Measurements from ENCODE around the gene HLA-DOA.
A peak's percentile ranks its signal among the peaks of the same experiment; 100 is the strongest.

HLA-DOA gene

GRCh38 chr6:32983964-32984621 is 25.3 kb downstream of the HLA-DOA start:
- no peaks in the 10 kb centered on the region for H3K4me1 ChIP-seq (ENCODE audit: control insufficient read depth in 1 of 2, insufficient read depth in 2 of 2, low read length in 2 of 2)
- H2AK5ac ChIP-seq (ENCODE audit: low read length): no peak overlapping the region
- H3K79me2 ChIP-seq (ENCODE audit: control insufficient read depth, insufficient read depth, low read length, poor library complexity): no peaks in the 10 kb centered on the region
- H3K4me3 ChIP-seq (ENCODE audit: low read depth, low read length): no peak overlapping the region
- peak in 1 of 2 donors; percentile 28 for DNase-seq
- H4K91ac ChIP-seq (ENCODE audit: low read depth, low read length): no peak overlapping the region
- no peak overlapping the region for H3K9ac ChIP-seq (ENCODE audit: low read length)
- H3K18ac ChIP-seq (ENCODE audit: low read length): no peak overlapping the region
- H4K12ac ChIP-seq (ENCODE audit: low read depth, low read length): no peak overlapping the region
- no peak overlapping the region for H3K4ac ChIP-seq (ENCODE audit: low read depth, low read length)
- H2BK12ac ChIP-seq (ENCODE audit: low read length): no peak overlapping the region
- H3K4me2 ChIP-seq (ENCODE audit: low read length): no peak overlapping the region
- H3K14ac ChIP-seq (ENCODE audit: low read length): no peak overlapping the region
- peaks cover 18 to 22% of the 10 kb centered on the region in 2 experiments for H3K36me3 ChIP-seq (ENCODE audit: control insufficient read depth in 1 of 2, insufficient read depth in 2 of 2, low read length in 2 of 2)
- no peak overlapping the region for H2BK120ac ChIP-seq (ENCODE audit: insufficient read depth, low read length, poor library complexity)
- no peaks in the 10 kb centered on the region for H3K79me1 ChIP-seq (ENCODE audit: low read length)
- no peak overlapping the region for H4K8ac ChIP-seq (ENCODE audit: low read depth, low read length)
- H2AFZ ChIP-seq (ENCODE audit: insufficient read depth, low read length, poor library complexity): no peak overlapping the region
- WGBS (ENCODE audit: extremely low coverage, insufficient coverage, insufficient read length): no CpG with 5 or more reads among the region's 3 CpGs
- H3K27ac ChIP-seq (ENCODE audit: low read depth, low read length): no peak overlapping the region
- peaks cover 2% of the 10 kb centered on the region for H3K9me3 ChIP-seq (ENCODE audit: insufficient read depth, low read depth, low read length)
- no peaks in the 10 kb centered on the region for H3K27me3 ChIP-seq (ENCODE audit: insufficient read depth, low read length)
- no peak overlapping the region for H2BK5ac ChIP-seq (ENCODE audit: low read depth, low read length, poor library complexity)
- no peak overlapping the region for H3K23ac ChIP-seq (ENCODE audit: low read length)

GRCh38 chr6:32983493-32983848 is 25.9 kb downstream of the HLA-DOA start:
- no peak overlapping the region for H3K14ac ChIP-seq (ENCODE audit: low read length)
- H3K79me2 ChIP-seq (ENCODE audit: control insufficient read depth, insufficient read depth, low read length, poor library complexity): no peaks in the 10 kb centered on the region
- no CpG with 5 or more reads among the region's 1 CpG for WGBS (ENCODE audit: extremely low coverage, insufficient coverage, insufficient read length)

DNA sequence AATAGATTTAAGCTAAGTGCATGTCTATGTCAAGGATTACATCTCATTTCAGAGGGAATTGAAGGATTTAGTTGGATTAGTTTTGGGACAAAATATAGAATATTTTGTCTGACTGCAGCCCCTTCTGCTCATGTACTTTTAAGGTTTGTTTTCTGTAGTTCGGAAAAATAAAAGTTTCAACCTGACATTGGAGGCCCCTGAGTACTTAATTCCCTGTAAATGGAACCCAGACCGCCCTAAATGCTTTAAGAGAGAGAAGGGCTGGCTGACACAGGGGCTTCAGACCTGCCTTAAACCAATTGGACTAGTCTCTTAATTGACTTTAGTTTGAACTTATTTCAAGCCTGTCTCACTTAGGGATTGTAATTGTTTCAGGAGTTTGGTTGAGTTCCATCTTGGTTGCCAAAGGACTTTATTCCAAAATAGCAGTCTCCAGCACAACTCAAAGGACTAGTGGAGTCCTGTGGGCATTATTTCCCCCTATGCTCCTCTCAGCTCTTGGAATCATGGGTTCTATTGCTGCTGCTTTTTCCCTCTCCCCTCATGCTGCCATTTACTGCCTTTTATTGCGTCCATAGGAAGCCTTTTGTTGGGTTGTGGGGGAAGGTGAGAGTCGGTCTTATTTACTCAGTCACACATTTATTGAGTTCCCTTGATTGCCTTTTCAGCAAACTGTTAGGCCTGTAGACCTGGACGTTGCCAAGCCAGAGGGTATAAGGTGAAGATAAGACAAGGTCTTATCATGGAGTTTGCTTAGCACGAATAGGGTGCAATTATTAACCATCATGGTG is 26.5 kb downstream of the HLA-DOA start:
- H2BK12ac ChIP-seq (ENCODE audit: low read length): no peak overlapping the region
- WGBS (ENCODE audit: extremely low coverage, insufficient coverage, insufficient read length): no CpG with 5 or more reads among the region's 6 CpGs
- H2BK120ac ChIP-seq (ENCODE audit: insufficient read depth, low read length, poor library complexity): no peak overlapping the region
- H3K18ac ChIP-seq (ENCODE audit: low read length): no peak overlapping the region
- H3K23ac ChIP-seq (ENCODE audit: low read length): no peak overlapping the region
- DNase-seq: peak in 1 of 2 donors; percentile 59
- no peak overlapping the region for H4K8ac ChIP-seq (ENCODE audit: low read depth, low read length)
- no peak overlapping the region for H2AK5ac ChIP-seq (ENCODE audit: low read length)
- no peak overlapping the region for H3K14ac ChIP-seq (ENCODE audit: low read length)
- H3K36me3 ChIP-seq (ENCODE audit: control insufficient read depth in 1 of 2, insufficient read depth in 2 of 2, low read length in 2 of 2): peaks cover 27 to 33% of the 10 kb centered on the region in 2 experiments
- H3K9ac ChIP-seq (ENCODE audit: low read length): no peak overlapping the region
- no peaks in the 10 kb centered on the region for H3K79me1 ChIP-seq (ENCODE audit: low read length)
- H3K4me3 ChIP-seq (ENCODE audit: low read depth, low read length): no peak overlapping the region
- no peak overlapping the region for H4K91ac ChIP-seq (ENCODE audit: low read depth, low read length)
- no peak overlapping the region for H3K27ac ChIP-seq (ENCODE audit: low read depth, low read length)
- no peak overlapping the region for H2AFZ ChIP-seq (ENCODE audit: insufficient read depth, low read length, poor library complexity)
- peaks cover 2% of the 10 kb centered on the region for H3K9me3 ChIP-seq (ENCODE audit: insufficient read depth, low read depth, low read length)
- H3K4ac ChIP-seq (ENCODE audit: low read depth, low read length): no peak overlapping the region
- H4K12ac ChIP-seq (ENCODE audit: low read depth, low read length): no peak overlapping the region
- no peaks in the 10 kb centered on the region for H3K4me1 ChIP-seq (ENCODE audit: control insufficient read depth in 1 of 2, insufficient read depth in 2 of 2, low read length in 2 of 2)
- H3K4me2 ChIP-seq (ENCODE audit: low read length): no peak overlapping the region
- H3K27me3 ChIP-seq (ENCODE audit: insufficient read depth, low read length): no peaks in the 10 kb centered on the region
- no peak overlapping the region for H2BK5ac ChIP-seq (ENCODE audit: low read depth, low read length, poor library complexity)
- no peaks in the 10 kb centered on the region for H3K79me2 ChIP-seq (ENCODE audit: control insufficient read depth, insufficient read depth, low read length, poor library complexity)

More at GRCh38 chr6:32983493-32983848, 25.9 kb downstream of the HLA-DOA start:
- Histone ChIP-seq H3K23ac (ENCODE audit: low read length) (no peak overlapping the region), H3K79me1 (ENCODE audit: low read length) (no peaks in the 10 kb centered on the region), H2AFZ (ENCODE audit: insufficient read depth, low read length, poor library complexity) (no peak overlapping the region), H4K12ac (ENCODE audit: low read depth, low read length) (no peak overlapping the region), H3K9ac (ENCODE audit: low read length) (no peak overlapping the region), H4K91ac (ENCODE audit: low read depth, low read length) (no peak overlapping the region), H3K4me3 (ENCODE audit: low read depth, low read length) (no peak overlapping the region), H3K18ac (ENCODE audit: low read length) (no peak overlapping the region), H3K27me3 (ENCODE audit: insufficient read depth, low read length) (no peaks in the 10 kb centered on the region), H3K4me2 (ENCODE audit: low read length) (no peak overlapping the region), H3K9me3 (ENCODE audit: insufficient read depth, low read depth, low read length) (peaks cover 2% of the 10 kb centered on the region), H4K8ac (ENCODE audit: low read depth, low read length) (no peak overlapping the region), H3K36me3 (ENCODE audit: control insufficient read depth in 1 of 2, insufficient read depth in 2 of 2, low read length in 2 of 2) (peaks cover 22 to 27% of the 10 kb centered on the region in 2 experiments), H2BK120ac (ENCODE audit: insufficient read depth, low read length, poor library complexity) (no peak overlapping the region), H2BK12ac (ENCODE audit: low read length) (no peak overlapping the region), H2AK5ac (ENCODE audit: low read length) (no peak overlapping the region), H3K4me1 (ENCODE audit: control insufficient read depth in 1 of 2, insufficient read depth in 2 of 2, low read length in 2 of 2) (no peaks in the 10 kb centered on the region), H2BK5ac (ENCODE audit: low read depth, low read length, poor library complexity) (no peak overlapping the region), H3K27ac (ENCODE audit: low read depth, low read length) (no peak overlapping the region), H3K4ac (ENCODE audit: low read depth, low read length) (no peak overlapping the region)
- DNase-seq: peak in 1 of 2 donors; percentile 50

DNA sequence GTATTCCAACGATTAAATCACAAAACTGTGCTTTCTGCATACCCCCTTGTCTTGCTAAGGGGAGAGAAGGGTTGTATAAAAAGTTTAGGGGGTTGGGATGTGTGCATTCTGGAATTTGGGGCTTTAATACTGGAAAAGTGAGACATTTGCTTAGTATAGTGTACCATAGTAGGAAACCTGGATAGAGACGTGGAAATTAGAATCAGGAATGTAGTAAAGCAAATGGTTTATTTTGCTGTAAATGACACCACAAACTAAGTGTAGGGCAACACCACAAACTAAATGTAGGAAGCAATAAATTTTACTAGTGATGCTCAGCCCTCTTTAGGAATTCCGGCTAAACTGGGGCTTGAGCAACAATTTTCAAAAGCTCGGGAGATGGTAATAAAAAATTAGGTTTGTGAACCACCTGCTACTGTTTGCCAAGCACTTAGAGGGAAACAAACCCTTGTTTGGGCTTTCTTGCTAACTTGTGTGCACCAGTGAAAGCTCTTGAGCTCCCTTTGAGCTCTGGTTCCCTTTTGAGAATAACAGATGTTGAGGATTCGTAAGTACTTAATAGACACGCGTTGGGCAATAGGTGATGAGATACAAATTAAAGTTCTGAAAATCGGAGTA is 27.2 kb downstream of the HLA-DOA start:
- Histone ChIP-seq H3K4me3 (ENCODE audit: low read depth, low read length) (no peak overlapping the region), H3K9ac (ENCODE audit: low read length) (no peak overlapping the region), H3K27me3 (ENCODE audit: insufficient read depth, low read length) (no peaks in the 10 kb centered on the region), H3K18ac (ENCODE audit: low read length) (no peak overlapping the region), H3K79me2 (ENCODE audit: control insufficient read depth, insufficient read depth, low read length, poor library complexity) (no peaks in the 10 kb centered on the region), H3K4me2 (ENCODE audit: low read length) (no peak overlapping the region), H3K23ac (ENCODE audit: low read length) (no peak overlapping the region), H4K8ac (ENCODE audit: low read depth, low read length) (no peak overlapping the region), H3K79me1 (ENCODE audit: low read length) (no peaks in the 10 kb centered on the region), H2AFZ (ENCODE audit: insufficient read depth, low read length, poor library complexity) (no peak overlapping the region), H4K91ac (ENCODE audit: low read depth, low read length) (no peak overlapping the region), H3K36me3 (ENCODE audit: control insufficient read depth in 1 of 2, insufficient read depth in 2 of 2, low read length in 2 of 2) (peaks cover 33 to 40% of the 10 kb centered on the region in 2 experiments), H2BK12ac (ENCODE audit: low read length) (no peak overlapping the region), H3K4me1 (ENCODE audit: control insufficient read depth in 1 of 2, insufficient read depth in 2 of 2, low read length in 2 of 2) (peaks cover 0 to 2% of the 10 kb centered on the region in 2 experiments), H3K14ac (ENCODE audit: low read length) (no peak overlapping the region), H3K4ac (ENCODE audit: low read depth, low read length) (no peak overlapping the region), H3K27ac (ENCODE audit: low read depth, low read length) (no peak overlapping the region), H3K9me3 (ENCODE audit: insufficient read depth, low read depth, low read length) (peaks cover 2% of the 10 kb centered on the region), H2AK5ac (ENCODE audit: low read length) (no peak overlapping the region), H2BK120ac (ENCODE audit: insufficient read depth, low read length, poor library complexity) (no peak overlapping the region), H2BK5ac (ENCODE audit: low read depth, low read length, poor library complexity) (no peak overlapping the region), H4K12ac (ENCODE audit: low read depth, low read length) (no peak overlapping the region)
- peak in 1 of 2 donors; percentile 63 for DNase-seq
- no CpG with 5 or more reads among the region's 8 CpGs for WGBS (ENCODE audit: extremely low coverage, insufficient coverage, insufficient read length)

Measured in trophoblast cell (in vitro differentiated cells and primary cell).